HG02852 (cell line): Measurements from ENCODE around the gene RAB15.

Source experiments
- ATAC-seq: cut with Tn5 transposase; IDR thresholded peaks from one replicate; pipeline ENCODE4 v1.9.1; 2021; ENCODE audit warnings: mild to moderate bottlenecking, moderate library complexity; ENCODE audit not compliant: unreplicated experiment

RAB15 gene

GRCh38 chr14:64971943-64972791 is at the start of gene RAB15:
TSS of gene RAB15 (minus strand) at chr14:64972336. CDS start at chr14:64972076, 260 bp downstream.
- ATAC-seq: peak; percentile 59

DNA sequence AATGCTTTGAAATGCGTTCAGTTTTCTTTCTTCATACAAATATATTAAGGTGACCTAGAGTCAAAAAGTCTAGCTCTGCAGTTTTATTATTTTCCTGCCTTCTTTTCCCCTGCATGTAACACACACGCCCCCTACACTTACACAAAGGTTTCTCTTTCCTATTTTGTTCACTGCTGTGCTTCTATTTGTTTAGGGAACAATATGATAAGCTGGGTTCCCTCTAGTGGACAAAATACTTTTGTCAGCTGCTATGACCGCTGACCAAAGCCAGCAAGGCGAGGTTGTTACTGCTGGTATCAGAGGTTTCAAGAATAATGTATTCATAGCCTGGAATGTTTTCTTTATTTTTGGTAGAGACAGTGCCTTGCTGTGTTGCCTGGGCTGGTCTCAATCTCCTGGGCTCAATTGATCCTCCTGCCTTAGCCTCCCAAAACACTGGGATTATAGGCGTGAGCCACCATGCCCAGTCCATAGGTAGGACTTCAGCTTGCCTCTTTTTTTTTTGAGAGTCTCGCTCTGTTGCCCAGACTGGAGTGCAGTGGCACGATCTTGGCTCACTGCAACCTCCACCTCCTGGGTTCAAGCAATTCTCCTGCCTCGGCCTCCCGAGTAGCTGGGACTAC is 47.9 kb upstream of the RAB15 start:
- ATAC-seq: no peak

GRCh38 chr14:65016471-65016870 is 44.3 kb upstream of the RAB15 start:
- no peak for ATAC-seq

- no peak for ATAC-seq
Measured at GRCh38 chr14:65015391-65015790, 43.3 kb upstream of the RAB15 start.

- no peak for ATAC-seq
Measured at GRCh38 chr14:65012353-65012752, 40.2 kb upstream of the RAB15 start.

- no peak for ATAC-seq
Measured at GRCh38 chr14:65011538-65011937, 39.4 kb upstream of the RAB15 start.

GRCh38 chr14:65010211-65010931 is 38.2 kb upstream of the RAB15 start:
- no peak for ATAC-seq

DNA sequence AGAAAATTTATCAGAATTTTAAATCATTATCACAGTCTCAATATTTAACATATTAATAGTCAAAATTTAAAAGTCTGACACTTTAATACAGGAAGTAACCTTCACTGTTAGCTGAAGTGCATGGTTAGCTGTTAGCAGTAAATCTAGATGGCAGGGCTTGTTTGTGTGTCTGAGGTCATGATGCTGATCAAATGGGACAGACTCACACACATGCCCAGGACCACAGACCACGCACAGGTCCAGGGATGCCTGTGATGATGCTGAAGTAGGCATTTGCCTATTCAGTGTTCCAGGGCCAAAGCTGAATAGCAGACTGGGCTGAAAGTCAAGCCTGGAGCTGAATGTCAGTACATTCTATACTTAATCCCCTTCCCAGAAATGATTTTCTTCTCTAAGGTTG is 35.1 kb upstream of the RAB15 start:
- no peak for ATAC-seq

DNA sequence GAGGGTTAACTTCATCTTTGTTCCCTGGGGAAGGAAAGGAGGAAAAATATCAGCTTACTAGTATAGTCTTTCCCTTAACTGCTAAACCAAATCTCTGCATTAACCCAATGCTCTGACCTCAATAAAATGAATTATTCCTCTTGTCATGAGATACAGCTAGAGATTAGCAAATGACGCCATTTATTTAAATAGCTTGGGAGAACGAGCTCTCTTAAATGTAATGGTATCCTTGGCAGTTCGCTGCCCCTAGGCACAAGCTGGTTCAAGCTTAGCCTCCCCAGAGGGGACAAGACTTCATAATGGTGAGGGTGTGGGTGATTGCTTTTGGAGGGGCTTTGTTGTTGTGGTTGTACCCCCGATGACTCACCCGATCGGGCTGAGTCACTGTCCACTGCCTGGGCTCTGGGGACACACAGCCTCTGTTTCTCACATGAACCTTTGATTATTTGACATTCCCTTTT is 34.2 kb upstream of the RAB15 start:
- no peak for ATAC-seq

DNA sequence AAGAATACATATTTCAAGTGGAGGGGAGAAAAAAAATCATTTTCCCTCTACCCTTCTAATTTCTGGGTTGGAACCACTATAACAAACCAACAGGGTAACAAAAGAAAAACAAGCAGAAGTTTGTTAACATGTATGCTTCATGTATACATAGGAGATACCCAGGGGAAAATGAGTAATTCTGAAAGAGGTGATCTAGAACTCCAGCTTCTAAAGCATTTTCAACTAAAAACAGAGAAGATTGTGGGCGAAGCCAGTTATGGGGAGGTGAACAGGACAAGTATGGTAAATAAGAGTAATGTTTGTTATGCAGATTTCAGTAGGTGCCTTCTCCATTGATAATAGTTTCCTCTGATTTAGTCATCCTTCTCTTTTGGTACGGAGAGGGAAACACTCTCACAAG is 31.3 kb upstream of the RAB15 start:
- ATAC-seq: no peak

GRCh38 chr14:65002586-65003210 is 30.6 kb upstream of the RAB15 start:
- ATAC-seq: no peak

GRCh38 chr14:65001723-65002122 is 29.6 kb upstream of the RAB15 start:
- ATAC-seq: no peak

GRCh38 chr14:65000898-65001591 is 28.9 kb upstream of the RAB15 start:
- no peak for ATAC-seq

DNA sequence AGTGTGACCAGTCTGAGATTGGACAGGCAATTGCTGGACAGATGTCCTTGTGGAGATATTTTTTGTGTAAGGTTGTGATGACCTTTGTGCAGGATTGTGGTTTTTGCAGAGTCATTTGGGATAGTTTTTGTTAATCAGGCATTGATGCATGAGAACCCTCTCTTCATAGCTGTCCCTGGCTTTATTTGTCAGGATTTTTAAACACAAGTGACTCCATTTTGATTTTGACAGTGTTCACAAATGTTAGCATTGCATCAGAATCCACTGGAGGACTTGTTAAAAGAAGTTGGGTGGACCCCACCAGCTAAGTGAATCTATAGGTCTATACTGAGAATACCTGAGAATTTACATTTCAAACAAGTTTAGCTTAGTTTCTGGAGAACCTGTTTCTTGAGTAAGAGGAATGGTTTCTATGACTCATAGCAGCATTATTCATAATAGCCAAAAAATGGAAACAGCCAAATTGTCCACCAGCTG is 26.4 kb upstream of the RAB15 start:
- ATAC-seq: peak; percentile 50

DNA sequence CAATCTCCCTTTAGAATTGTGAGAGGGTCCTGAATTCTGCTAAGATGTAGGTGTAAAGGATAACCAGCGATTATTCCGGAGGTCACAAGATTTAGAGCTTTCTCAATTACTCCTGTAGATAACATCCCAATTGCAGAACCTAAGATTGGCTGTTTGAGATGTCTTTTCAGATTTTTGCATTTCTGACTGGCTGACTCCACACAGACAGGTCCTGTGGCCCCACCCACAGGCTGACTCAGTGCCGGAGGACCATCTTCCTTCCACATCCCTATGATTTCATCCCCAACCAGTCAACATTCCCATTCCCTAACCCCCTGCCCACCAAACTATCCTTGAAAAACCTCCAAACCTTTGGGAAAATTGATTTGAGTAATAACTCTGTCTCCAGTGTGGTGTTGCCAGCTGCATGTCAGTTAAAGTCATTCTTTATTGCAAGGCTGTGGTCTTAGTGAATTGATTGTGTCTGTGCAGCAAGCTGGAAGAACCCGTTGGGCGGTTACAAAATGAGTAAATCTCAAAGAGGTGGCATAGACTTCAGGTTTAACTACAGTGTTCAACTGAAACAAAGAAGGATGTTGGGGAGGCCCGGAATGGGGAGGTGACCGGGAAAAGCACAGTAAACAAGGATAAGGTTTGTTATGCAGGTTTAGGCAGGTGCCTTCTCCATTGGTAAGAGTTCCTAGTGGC is 25.1 kb upstream of the RAB15 start:
- no peak for ATAC-seq

DNA sequence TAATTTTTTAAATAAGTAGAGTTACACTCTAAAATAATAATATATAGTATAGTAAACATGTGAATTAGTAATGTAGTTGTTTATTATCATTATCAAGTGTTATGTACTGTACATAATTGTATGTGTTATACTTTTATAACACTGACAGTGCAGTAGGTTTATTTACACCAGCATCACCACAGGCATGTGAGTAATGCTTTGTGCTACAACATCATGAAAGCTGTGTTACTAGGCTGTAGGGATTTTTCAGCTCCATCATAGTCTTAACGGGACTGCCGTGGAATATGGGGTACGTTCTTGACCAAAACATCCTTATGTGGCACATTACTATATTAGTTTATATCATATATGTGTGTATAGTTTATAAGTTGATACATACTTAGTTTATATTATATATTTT is 23.2 kb upstream of the RAB15 start:
- ATAC-seq: no peak

DNA sequence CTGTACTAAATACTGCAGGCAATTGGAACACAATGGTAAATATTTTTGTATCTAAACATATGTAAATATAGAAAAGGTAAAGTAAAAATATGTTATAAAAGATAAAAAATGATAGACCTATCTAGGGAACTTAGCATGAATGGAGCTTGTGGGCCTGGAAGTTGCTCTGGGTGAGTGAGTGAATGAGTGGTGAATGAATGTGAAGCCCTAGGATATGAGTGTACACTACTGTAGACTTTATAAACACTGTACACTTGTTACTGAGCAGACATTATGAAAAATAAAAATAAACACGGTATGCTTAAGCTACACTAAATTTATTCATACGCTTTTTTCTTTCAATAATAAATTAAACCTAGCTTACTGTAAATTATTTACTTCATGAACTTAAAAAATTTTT is 22.4 kb upstream of the RAB15 start:
- ATAC-seq: no peak

GRCh38 chr14:64993266-64993930 is 21.3 kb upstream of the RAB15 start:
- ATAC-seq: no peak

DNA sequence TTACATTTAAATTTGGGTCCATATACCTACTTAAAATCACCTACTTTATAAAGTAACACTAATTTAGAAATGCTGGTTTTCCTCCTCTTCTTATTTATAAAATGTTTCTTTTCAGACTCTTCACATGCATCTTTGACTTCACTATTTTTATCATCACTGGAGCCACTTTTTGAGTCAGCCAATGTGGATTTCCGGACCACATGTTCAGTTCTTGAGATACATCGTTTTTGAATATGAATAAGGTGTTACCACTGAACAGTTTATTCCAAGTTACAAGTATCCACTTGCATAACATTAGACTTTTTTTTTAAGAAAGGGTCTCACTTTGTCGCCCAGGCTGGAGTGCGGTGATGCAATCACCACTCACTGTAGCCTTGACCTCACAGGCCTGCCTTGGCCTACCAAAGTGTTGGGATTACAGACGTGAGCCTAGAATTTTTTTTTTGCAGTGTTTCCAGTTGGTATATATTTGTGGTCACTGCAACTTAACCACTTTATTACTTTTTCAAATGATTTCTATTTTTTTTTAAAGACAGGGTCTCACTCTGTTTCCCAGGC is 20.3 kb upstream of the RAB15 start:
- no peak for ATAC-seq
